Putamen (tissue), 1 donor: ENCODE measurements around the gene CDS2.
A peak's percentile ranks its signal among the peaks of the same experiment; 100 is the strongest.

ENCODE experiments used
- DNase-seq: peaks from one replicate; pipeline ENCODE4 v3.0.0-alpha.2; 2016; ENCODE audit warnings: low spot score

The CDS2 gene

DNA sequence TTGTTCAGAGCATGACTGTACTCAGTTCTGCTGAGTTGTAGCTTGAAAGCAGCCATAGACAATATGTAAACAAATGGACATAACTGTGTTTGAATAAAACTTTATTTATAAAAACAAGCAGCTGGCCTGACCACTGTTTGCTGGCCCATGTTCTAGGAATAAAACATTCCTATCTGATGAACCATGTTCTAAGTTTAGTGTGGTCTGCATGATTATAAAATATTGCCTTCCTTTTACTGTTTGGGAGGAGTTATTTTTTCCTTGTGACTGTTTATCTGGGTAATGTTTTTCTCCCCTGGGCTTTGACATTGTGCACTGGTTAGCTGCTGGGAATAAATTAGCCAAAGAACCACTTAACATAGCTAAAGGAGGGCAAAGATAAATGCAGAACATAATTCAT, 55.1 kb downstream of the CDS2 start:
- no peak for DNase-seq

DNA sequence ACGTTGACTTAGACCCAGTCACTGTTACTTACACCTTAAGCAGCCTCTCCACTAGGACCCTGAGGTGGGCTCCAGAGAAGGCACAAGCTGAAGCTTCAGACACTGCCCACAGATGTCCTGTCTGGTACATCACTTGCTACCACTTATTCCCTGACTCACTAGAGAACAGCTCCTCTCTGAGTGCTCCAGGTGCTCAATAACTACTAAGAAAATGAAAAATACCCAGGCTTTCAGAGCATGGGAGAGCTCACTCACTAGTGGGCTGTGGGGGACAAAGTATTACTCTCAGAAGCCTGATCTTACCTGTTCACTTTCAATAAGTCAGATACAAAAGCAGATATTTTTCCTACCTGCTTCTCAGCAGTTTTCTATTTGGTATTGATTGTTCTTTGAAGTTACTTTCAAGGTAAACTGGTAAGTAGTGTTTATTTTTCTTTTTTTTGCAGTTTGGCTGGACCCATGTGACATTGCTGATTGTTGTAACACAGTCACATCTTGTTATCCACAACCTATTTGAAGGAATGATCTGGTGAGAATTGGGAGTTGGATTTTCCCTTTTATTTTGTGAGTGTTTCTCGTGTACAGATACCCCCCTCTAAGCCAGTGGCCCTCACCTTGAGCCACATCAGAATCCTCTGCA, 55.9 kb downstream of the CDS2 start:
- DNase-seq: no peak

- no peak for DNase-seq
Measured at GRCh38 chr20:5183731-5184474, 57.1 kb downstream of the CDS2 start.

DNA sequence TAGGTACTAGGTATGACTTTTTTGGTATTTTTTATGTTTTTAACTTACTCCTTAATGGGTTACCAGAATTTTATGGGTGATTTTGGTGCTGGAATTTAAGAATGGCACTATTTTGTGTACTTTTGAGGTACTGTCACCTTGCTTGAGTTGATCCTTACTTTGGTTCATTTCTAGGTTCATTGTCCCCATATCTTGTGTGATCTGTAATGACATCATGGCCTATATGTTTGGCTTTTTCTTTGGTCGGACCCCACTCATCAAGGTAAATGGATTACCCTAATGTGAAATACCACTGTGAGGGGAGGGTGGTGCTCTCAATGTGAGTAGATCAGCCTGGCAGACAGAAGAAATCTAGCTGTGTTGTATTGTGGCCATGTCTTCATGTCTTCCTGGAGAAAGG, 57.9 kb downstream of the CDS2 start:
- DNase-seq: no peak

DNA sequence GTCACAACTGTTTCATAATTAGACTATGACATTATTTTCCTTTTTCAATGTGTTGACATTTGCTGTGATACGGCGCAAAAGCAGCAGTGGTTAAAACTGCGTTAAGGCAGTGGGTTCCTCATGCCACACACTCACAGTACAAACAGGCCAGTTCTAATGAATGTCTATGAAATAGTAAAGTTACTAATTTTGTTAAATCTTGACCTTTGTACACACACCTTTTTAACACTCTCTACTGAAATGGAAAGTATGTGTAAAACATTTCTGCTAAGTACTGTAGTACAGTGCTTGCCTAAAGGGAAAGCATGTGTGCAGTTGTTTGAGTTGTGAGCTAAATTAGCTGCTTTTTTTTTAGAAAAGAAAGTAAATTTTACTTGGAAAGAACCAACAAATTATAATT, 60.3 kb downstream of the CDS2 start:
- DNase-seq: no peak

DNA sequence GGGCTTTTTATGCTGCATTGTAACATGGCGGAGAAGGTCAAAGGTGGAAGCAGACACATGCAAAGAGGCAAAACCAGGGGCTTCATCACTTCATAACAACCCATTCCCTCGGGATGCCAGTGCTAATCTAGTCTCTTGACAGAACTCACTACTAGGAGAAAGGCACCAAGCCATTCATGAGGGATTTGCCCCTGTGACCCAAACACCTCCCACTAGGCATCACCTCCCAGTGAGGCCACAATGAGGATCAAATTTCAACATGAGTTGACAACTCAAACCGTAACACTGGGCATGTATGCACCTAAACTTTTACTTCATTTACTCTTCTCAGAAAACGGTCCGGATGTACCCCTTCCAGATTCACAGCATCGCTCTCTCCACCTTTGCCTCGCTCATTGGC, 61.9 kb downstream of the CDS2 start:
- no peak for DNase-seq

DNA sequence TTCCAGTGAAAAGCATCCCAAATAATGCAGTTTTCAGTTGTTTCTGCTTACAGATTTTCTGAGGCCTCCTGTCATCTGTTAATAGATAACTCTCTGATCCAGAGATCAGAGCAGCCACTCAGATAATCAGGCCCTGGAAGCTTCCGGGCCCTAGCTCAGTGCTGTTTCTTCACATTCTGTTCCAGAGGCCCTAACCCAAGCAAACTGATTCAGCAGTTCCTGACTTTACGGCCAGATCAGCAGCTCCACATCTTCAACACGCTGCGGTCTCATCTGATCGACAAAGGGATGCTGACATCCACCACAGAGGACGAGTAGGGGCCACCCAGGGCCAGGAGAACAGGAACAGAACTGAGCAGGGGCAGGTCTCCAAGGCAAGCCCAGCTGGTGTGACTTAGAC, 63.1 kb downstream of the CDS2 start:
- DNase-seq: no peak

DNA sequence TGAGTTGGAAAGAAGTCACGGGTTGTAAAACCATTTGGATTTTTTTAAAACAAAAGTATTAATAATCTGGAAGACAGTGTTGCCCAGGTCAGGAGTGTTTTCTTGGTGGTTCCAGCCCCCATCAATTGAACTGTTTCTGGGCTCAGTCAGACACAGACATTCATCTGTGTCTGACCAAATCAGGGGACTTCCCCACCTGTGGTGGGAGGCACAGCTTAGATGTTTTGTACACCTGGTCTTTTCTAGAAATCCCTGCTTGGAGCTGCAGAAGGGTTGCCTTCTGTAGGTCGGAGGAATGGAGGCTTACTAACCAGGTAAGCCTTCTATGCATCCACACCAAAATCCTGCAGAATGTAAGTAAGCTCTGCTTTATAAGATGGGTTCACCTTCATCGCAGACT, 63.6 kb downstream of the CDS2 start:
- DNase-seq: no peak

DNA sequence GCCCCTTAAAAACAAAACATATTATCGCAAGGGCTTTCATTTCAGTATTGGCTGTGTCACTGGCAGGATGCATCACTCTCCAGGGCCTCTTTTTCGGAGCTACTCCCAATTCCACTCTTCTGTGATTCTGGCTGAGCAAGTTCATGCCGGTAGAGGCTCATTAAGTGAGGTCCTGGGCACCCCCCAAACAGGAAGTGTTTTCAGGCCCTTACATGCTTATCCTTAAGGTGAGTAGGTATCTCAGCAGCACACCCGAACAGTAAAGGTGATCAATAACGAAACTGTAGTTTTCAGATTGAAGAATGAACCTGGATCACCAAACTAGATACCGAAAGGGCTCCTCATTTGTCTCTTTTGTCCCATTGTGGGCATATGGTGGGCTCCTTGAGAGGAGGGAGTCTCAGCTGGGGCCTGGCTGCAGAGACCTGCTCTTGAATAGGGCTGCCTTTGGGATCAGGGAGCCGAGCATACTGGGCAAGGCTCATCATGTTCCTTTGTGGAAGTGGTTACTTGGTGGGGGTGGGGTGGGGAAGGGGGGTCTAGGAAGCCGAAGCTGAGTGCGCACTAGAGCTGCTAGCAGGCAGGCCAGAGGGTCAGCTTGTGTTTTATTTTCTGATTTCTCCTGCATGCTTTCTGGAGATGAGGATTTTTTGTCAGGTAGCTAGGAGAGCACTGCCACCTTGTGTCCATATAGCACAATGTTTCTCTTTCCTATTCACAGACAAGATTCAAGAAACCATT, 65.2 kb downstream of the CDS2 start:
- DNase-seq: peak; percentile 83

GRCh38 chr20:5192570-5193431, 66.0 kb downstream of the CDS2 start:
- no peak for DNase-seq

GRCh38 chr20:5195655-5196054, 68.8 kb downstream of the CDS2 start:
- peak; percentile 42 for DNase-seq

DNA sequence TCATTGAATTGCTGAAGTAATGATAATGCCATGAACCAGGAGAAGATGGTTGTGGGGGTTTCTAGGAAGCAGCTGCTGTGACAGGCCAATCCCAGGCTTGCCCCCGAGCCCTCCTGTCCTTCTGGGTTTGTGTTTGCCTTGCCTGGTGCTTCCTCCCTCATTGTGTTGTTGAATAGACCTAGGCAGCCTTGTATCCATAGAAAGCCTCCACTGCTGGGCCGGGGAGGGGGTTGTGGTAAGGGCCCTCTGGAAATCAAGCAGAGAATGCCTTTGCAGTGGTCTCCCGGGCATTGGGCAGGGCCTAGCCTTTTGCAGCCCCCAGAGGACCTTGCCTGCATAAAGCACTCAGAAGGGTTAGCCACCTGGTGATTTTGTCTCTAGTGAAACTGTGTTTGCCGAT, 69.3 kb downstream of the CDS2 start:
- no peak for DNase-seq

DNA sequence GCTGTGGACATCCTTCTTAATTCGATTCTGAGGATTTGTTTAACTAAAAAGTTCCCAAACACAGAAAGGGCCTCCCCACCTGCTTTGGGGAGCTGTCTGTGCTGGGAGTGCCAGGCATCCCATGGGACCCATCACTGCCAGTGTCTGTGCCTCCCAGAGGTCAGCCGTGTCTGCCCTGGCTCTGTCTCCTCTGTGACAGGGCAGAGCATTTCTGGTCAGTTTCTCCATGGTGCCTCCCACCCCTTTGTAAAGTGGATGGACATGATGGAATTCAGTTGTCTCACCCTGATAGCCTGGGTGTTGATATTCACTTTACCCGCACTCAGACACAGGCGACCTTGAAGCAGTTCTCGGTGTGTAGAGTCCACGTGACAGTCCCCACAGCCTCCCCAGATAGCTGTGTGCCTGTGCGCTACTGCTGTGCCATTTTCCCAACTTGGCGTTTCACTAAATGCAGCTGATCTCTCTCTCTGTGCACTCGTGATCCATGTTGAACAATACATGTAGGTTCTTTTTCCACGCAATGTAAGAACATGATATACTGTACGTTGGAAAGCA, 70.5 kb downstream of the CDS2 start:
- DNase-seq: no peak

DNA sequence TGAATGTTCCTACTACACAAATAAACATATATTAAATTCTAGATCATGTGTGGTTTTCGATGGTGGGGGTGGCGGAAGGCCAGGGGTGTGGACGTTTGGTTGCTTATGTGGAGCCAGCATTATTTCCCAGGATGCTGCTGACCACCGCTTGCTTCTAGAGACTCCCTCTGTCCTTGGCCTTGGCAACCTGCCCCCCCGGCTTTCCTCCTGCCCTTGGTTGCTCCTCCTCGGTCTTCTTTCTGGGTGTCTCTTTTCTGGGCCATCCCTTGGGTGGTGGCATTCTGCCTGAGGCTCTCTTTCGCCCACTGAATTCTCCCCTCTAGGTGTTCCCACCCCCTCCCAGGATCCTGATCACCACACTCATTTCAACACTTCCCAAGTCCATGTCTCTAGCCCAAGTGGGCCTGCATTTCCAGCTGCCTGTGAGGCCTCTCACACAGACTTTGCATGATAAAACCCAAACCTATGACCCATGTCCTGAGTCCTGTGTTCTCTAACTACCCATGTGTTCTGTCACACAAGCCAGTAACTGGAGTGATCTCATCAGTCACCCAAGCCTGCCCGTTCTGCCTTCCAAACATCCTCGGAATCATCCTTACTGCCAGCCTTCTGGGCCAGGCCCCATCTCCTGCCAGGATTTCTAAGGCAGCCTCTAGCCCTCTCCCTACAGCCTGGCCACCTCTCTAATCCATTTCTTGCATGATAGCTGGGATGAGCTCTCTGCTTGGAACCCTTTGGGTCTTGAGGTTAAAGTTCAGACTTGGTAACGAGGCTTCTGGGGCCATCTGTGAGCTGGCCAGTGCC, 71.2 kb downstream of the CDS2 start:
- DNase-seq: no peak

DNA sequence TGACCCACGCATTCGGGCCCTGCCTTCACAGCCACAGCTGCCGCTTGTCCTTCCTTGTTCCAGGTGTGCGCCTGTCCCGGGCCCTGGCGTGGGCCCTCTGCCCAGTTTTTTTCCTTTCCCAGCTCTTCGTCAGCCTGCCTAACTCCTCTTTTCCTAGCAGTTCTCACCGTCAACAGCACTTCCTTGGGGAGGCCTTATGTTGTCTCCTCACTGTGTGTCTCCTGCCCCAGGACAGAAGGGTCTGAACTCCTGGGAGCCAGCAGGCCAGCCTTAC, 71.8 kb downstream of the CDS2 start:
- DNase-seq: no peak

- no peak for DNase-seq
Measured at GRCh38 chr20:5203380-5203779, 76.6 kb downstream of the CDS2 start.

GRCh38 chr20:5205348-5206210, 78.8 kb downstream of the CDS2 start:
- peak; percentile 80 for DNase-seq

GRCh38 chr20:5207138-5207537, 80.3 kb downstream of the CDS2 start:
- DNase-seq: no peak

DNA sequence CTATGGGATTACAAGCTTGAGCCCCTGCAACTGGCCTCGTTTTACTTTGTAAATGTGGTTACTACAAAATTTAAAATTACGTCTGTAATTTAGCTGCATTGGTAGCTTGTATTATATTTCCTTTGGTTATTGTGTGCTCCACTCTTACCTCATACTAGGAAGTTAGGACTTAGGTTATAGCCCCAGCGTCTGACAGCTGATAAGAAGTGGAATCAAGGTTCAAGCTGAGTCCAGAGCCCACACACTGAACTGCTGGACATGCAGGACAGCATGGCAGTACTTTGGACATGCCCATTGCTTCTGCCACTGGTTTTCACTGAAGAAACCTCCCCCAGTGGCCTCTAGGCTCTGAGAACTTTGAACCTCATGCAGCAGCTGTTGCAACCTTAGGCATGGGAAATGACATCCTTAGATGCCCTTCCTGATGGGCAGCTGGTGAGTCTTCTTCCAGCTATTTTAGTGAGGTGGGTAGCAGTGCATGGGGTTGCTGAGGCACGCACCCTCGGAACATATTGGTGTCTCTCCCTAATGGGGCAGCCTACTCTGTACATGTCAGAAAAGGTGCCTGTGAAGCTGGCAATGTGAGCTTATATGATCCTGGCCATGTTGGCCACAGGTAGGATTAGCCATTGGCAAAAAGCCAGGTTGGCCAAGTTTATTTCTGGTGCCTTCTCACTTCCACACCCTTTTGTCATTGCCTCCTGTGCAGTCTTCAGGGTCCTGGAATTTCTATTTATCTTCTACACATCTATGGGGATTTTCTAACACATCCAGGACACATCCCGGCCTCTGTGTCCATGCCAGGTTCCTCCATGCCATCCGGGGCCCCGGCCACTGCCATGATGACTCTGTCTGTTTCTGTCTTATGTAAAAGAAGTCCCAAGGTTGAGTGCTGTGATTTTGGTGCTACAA, 85.3 kb downstream of the CDS2 start:
- DNase-seq: no peak
